ENCODE measurements around the gene VSIG10L.
A peak's percentile ranks its signal among the peaks of the same experiment; 100 is the strongest.

Gene VSIG10L

GRCh38 chr19:51337861-51338562 lies 3.9 kb downstream of the VSIG10L start:
- DNase-seq: no peak

DNA sequence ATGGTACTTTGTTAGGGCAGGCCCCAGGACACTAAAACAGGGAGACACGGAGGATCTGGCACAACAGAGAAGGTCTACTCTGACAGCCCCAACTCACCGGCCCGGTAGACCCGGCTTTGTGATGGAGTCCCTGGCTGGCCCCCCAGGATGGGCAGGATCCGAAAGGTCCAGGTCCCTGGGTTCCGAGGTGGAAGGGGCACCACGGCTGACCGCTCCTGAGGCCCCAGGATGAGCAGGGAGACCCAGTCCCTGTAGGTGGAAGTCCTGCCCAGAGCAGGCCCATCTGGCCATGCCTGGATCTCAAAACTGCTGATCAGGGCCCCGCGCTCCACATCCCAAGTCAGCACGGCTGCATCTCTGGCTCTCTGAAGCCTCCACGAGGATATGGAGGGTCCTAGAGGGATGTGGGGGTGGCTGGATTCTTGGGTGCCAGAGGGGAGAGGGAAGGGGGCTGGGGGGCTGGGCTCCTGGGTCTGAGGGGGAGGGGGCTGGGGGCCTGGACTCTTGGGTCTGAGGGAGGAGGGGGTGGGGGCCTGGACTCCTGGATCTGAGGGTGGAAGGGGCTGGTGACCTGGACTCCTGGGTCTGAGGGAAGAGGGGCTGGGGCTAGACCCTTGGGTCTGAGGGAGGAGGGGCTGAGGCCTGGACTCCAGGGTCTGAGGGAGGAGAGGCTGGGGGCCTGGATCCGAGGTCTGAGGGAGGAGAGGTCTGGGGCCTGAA lies 4.6 kb downstream of the VSIG10L start:
- DNase-seq: no peak

DNA sequence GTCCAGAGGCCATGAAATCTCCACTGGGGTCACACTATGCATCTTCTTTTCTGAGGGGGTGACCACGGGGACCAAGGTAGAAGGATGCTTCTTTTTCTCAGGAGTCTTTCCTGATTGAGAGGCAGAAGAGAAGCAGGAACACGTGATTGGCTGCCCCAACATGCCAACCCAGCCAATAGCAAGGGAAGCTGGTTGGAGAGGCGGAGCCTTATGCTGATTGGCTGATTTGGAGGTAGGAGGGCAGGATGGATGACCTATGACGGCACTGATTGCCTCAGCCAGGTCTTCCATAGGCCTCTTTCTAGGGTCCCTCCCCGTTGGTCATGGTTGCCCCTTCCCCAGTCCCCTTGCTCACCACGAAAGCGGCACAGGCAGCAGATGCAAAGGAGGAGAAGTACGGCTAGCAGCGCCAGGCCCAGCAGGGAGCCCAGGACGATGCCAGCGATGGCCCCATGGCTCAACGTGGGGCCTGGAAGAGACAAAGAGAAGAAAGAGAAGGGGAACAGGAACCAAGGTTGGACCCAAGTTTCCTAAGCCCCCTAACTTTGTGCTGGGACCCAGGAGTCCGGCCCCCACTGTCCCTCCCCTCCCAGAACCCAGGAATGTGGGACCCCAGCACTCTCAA lies 8.0 kb downstream of the VSIG10L start:
- DNase-seq: no peak

DNA sequence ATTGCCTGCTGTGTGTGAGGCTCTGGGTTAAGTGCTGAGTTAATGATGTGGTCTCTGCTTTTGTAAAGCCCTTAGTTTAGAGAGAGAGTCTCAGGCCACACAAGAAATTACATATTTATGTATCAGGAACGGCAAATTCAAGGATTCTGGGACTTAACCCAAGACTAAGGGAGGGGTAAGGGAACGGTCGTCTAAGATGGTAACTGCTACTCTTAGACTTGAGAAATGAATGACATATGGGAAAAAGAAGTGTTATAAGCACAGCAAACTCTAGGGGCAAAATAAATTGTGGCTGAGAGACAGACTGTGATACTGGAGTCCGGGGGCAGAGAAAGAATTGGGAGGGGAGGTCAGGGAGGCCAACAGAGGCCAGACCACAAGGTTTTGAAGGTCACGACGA lies 10.2 kb downstream of the VSIG10L start:
- no peak for DNase-seq

GRCh38 chr19:51331193-51331592 lies 10.7 kb downstream of the VSIG10L start:
- no peak for DNase-seq

DNA sequence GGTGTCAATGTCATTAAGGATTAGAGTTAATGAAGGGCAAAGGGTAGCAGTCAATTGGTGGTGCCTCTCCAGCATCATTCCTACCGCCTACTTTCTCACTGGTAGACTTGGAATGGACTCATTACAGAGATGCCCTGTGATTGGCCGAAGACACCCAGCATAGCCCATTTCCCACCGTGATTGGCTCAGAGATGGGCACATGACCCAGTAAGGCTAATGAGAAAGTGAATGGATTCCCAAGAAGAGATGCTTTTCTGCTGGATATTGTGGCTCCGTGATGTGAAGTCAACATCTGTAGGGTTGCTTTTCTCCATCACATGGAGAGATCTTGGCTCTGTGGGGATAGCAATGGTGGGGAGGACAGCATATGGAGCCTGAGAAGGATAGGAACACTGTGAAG lies 11.6 kb downstream of the VSIG10L start:
- no peak for DNase-seq

- DNase-seq: no peak
These were observed 12.5 kb downstream of the VSIG10L start for GRCh38 chr19:51329411-51329810.

DNA sequence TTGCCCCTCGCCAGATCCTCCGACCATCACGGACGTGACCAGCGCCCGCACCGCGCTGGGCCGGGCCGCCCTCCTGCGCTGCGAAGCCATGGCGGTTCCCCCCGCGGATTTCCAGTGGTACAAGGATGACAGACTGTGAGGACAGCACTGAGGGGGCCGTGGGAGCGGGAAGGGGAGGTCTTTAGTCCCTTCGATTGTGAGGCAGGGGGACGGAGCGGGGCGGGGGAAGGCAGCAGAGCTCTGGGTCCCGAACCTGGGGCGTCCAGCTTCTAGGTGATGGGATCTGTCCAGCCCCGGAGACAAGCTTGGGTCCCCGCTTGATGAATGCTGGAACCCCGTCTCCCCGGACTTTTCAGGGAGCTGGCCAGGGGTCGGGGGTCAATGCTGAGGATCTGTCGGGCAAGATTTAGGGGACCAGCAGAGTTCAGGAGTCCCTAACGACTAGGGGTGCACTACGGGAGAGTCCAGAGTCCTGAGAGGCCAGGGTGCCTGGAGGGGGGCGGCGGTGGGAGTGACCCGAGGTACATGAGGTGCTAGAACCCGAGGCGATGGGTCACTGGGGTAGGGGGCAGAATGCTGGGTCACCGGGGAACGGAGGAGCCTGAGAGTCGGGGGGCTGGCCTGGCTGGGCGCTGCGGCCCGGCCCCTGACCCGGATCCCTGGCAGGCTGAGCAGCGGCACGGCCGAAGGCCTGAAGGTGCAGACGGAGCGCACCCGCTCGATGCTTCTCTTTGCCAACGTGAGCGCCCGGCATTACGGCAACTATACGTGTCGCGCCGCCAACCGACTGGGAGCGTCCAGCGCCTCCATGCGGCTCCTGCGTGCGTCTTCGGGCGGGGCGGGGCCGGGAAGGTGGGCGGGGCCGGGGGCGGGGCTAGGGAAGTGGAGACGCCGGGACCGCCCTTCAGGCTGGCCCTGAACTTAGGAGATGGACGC lies 14.6 kb downstream of the VSIG10L start:
- DNase-seq: peak; percentile 8 to 24

- no peak for DNase-seq
These were observed 15.5 kb downstream of the VSIG10L start for GRCh38 chr19:51326216-51327065.

DNA sequence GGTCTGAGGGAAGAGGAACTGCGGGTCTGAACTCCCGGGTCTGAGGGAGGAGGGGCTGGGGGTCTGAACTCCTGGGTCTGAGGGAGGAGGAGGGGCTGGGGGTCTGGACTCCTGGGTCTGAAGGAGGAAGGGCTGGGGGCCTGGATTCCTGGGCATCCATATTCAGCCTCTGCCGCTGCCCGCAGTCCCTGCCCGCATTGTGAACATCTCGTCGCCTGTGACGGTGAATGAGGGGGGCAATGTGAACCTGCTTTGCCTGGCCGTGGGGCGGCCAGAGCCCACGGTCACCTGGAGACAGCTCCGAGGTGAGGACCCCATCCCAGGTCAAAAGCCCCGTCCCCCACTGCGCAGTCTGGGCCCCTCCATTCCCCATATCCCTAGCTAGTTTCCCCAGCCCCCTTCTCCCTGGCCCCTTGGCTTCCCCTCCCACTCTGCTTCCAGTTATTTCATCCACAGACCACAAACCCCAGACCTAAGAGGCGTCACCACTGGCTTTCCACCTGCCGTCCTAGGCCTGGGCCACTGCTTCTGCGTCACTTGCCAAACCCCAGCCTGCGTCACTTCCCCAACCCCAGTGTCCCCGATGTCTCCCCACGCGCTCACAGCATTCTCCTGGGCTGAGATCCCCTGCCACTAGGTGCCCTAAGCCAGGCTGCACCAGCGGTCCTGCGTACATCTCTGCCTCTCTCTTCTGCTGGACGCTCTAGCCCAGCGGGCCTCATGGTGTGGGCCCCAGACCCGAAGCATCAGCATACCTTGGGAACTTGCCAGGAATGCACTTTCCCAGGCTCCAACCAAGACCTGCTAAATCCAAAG lies 16.6 kb downstream of the VSIG10L start:
- DNase-seq: no peak

DNA sequence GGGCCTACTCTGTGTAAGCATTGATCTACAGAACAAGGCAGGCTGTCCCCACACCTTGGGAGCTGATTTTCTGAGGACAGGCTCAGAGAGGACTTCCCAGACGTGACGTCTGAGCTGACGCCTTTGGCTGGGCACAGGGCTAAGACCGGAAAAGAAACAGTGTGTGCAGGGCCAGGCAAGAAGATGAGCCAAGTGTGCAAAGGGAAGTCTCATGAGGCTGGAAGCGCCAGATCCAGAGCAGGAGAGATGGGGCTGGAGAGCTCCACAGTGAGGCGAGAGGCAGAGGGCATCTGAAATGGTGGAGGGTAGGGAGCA lies 17.8 kb downstream of the VSIG10L start:
- DNase-seq: no peak

- no peak for DNase-seq
These were observed 18.3 kb downstream of the VSIG10L start for GRCh38 chr19:51323481-51324166.

GRCh38 chr19:51321799-51322198 lies 20.1 kb downstream of the VSIG10L start:
- no peak for DNase-seq

DNA sequence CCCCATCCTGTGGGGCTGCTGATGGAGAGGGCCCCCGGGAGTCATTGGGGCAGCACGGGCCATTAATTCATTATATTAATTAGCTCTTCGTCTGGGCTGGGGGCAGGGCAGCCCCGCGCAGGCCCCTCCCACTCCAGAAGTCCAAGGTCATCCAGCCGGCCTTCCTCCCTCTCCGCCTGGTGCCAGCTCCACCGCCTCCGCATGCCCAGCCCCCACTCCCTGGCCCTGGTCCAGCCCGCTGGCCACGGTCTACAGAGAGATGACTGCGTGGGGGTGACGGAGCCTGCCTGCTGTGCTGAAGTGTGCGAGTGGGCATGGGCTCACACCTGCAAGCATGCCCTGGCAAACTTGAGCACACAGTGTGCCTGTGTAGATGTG lies 21.7 kb downstream of the VSIG10L start:
- DNase-seq: no peak

- no peak for DNase-seq
These were observed 22.2 kb downstream of the VSIG10L start for GRCh38 chr19:51319649-51320279.

DNA sequence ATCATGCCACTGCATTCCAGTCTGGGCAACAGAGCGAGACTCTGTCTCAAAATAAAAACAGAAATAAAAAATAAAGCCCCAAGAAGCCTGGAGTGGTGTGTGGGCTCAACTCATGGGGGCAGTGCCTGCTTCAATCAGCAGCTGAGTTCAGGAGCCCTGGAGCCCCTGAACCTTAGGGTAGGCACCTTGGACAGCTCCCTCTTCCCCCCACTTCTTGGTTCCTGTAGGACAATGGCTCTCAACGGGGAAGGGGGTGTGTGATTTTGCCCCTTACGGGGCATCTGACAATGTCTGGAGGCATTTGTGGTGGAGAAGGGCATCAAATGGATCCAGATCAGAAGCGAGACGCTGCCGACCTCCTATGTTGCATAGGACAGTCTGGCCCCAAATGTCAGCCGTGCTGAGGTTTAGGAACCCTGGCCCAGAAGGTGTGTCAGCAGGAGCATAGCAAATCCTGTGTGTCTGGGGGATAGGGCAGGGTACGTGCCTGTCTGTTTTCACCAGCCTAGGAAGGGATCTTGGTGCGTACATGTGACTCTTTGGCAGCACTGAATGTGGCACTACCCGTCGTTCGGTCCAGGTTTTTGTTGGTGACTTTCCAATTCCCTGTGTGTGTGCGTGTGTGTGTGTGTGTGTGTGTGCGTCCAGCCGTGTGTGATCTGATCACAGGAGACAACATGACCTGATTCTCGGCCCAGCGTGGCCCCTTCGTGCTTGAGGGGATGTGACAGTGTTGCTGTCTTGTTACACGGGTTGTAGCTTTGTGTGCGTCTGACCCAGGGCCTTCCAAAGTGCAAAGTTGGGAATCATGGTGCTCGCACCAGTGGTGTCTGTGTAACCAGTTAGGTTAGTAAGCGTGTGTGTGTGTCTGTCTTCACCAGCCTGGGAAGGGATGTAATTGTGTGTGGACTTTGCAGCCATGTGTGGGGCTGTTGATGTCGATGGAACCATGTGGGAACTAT lies 23.0 kb downstream of the VSIG10L start:
- DNase-seq: peak in 1 of 2 experiments; percentile 14

DNA sequence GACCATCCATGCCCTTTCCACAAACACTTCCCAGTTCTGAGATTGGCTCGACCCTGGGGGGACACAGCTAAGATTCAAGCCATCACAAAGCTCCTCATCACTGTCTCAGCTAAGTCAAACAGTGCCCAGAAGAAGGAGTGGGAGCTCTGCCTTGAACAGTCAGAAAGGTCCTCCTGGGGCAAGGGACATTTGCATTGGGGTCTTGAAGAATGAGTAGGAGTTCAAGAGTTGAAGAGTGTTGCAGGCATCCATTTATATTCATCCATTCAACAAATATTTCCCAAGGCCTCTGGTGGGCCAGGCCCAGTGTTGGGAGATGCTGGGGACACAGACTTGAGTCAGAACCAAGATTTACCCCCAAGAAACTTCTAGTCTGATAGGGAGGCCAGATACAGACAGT lies 24.0 kb downstream of the VSIG10L start:
- no peak for DNase-seq

DNA sequence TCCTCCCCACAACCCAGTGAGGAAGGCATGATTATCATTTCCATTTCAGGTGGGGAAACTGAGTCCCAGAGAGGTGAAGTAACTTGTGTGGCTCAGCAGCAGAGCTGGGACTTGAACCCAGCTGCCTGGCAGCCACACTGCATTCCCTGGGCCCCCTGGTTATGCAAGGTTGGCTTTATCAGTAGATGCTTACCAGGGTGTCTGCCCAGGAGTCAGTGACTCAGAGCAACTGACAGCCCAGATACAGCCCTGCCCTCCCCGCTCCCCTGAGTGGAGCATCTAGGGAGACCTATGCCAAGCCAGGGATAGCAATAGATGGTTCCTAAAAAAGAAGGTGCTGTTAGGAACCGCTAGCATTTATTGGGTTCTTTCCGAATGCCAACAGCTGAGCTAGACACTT lies 24.6 kb downstream of the VSIG10L start:
- DNase-seq: no peak

DNA sequence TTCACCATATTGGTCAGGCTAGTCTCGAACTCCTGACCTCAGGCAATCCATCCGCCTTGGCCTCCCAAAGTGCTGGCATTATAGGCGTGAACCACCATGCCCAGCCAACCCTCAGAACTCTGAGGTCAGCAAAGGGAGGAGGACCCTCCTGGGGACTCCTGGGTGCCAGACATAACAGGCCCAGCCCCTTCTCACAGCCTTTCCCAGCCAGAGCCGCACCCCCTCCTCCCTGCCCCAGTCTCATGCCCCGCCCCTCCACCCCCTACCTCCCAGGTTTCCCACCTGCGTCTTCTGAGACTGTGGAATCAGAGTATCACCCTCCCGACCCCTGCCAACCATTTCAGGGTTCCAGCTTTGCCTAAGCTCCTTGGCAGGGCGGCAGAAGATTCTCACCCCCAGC lies 25.3 kb downstream of the VSIG10L start:
- no peak for DNase-seq
